ENCODE measurements around the gene LSP1.

The LSP1 gene

DNA sequence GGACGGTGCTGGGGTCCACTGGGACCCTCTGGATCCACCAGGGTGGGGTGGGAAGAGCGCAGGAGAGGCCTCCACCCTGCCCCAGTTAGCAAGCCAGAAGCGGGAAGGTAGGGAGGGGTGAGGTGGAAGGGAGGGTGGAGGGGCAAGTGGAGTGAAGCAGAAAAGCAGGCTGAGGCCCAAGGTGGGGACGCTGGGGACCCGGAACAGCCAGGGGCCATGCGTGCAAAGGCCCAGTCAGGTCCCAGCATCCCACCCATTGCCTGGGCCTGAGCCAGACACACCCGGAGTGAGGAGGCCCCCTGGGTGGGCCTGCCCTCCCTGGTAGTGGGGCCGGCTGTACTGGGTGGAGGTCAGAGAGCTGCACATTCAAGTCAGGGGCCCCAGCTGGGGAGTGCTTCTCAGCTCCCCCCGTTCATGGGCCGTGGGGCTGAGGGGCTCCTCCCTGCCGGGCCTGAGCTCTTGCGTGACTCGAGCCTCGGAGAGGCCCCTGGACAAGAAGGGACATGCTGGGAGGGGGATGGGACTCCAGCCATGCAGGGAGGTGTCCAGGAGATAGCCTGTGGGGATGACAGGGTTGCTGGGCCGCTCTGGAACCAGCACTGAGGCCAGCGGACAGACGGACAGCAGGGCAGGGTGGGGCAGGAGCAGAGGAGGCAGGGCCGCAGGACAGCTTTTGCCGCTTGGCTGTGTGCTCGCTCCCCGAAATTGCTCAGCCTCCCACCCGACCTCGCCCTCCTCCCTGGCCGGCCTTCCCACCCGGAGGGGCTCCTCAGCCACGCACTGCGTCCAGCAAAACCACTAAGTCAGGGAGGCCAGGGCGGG is 74.4 kb downstream of the LSP1 start:
- no peak for DNase-seq (ENCODE audit: low read depth, low spot score)

DNA sequence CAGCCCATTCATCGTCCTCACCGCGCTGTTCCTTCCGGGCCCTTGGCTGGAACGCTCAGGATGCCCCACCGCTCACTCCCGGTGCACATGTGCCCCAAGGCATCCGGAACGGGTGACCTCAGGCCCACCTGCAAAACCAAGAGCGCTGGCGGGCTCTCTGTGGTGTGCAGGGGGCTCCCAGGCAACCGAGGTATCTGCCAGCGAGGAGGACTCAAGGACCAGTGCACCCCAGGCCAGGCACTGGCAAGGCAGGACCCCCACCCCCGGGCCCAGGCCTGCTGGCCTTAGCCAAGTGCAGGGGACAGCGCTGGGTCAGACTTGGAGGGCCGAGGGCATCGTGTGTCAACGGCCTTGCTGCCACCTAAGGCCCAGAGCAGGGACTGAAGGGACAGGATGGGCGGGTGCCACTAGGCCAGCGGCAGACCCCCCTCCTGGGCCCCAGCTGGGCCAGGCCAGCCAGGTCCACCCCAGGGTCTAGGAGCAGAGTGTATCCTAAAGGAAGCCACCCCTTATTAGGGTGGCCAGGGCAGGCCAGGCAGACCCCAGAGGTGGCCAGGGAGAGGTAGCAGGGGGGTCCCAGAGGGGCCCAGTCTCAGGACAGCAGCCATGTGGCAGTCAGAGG is 75.1 kb downstream of the LSP1 start:
- DNase-seq (ENCODE audit: low read depth, low spot score): no peak

DNA sequence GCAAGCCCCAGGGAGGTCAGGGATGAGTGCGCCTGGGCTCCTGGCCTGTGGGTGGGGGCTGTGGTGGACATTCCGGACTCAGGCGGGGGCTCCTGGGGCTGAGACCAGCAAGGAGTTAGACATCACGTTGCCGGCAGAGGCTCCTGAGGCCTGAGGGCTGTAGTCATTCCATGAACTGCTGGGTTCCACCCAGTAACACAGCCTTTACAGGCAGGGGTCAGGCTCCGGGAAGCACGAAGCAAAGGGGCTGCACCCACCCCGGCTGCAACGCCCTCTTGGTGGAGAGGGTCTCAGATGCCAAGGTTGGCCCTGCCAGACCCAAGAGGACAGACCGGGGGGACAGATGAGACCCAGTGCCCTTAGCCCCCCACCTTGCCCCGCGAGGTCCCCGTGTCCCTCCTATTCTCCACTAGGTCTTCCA is 75.6 kb downstream of the LSP1 start:
- no peak for DNase-seq (ENCODE audit: low read depth, low spot score)

GRCh38 chr11:1928891-1929541 is 76.1 kb downstream of the LSP1 start:
- no peak for DNase-seq (ENCODE audit: low read depth, low spot score)

DNA sequence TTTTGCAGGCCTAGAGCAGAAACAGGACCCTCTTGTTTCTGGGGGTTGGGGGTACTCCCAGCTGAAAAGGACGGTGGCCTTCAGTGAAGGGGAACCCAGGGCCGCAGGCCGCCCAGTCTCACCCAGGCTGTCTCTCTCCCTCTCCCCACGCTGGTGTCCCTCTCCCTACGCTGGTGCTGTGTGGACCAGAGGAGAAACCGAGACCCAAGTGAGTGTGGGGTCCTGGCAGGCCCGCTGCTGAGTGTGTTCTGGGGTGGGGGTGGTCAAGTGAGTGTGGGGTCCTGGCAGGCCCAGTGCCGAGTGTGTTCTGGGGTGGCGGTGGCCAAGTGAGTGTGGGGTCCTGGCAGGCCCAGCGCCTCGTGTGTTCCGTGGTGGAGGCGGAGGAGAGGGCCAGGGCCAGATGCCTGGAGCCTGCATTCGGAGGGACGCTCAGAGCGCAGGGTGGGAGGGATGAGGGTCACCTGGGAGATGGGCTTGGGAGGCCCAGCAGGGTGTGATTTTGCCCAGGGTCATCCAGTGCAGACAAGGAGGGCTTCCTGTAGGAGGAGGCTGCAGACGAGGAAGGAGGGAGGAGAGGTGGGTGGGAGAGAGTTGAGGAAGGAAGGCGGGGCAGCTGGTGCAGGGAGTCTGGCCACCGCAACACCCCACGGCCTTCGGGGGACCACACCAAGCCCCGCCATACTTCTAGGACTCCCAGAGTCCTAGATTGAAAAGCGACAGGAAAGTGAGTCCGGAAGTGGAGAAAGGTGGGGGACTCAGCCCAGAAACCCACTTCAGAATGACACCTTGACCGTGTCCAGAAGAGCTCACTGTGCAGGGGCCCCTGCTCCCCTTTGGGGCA is 77.0 kb downstream of the LSP1 start:
- no peak for DNase-seq (ENCODE audit: low read depth, low spot score)

GRCh38 chr11:1930462-1930830 is 77.6 kb downstream of the LSP1 start:
- no peak for DNase-seq (ENCODE audit: low read depth, low spot score)

GRCh38 chr11:1931341-1932104 is 78.6 kb downstream of the LSP1 start:
- DNase-seq (ENCODE audit: low read depth, low spot score): no peak

DNA sequence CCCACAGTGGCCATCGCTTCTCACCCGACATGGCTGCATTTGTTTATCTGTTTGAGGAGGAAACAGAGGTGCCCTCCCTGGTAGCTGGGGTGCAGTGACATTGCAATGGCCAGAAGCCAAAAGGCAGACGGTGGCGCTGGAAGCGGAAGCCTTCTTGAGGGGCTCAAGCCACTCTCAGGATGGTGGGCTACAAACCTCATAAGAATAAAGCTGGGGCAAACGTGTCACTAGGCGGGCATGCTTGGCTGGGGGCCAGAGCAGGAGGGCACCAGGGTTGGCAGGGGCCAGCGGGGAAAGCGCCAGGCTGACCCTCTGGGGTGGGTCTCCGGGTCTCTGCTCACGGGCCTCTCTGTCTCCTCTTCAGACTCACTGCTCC is 79.2 kb downstream of the LSP1 start:
- no peak for DNase-seq (ENCODE audit: low read depth, low spot score)

DNA sequence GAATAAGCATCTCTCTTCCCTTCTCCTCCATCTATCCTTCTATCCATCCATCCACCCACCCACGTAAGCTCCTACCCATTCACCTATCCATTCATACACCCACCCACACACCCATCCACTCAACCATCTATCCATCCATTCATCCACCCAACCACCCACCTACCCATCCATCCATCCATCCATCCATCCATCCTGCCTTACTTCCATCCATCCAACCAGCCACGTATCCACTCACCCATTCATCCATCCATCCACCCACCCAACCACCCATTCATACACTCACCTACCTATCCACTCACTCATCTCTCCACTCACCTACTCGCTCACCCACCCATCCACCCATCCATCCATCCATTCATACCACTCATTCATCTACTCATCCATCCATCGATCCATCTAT is 79.8 kb downstream of the LSP1 start:
- DNase-seq (ENCODE audit: low read depth, low spot score): no peak

DNA sequence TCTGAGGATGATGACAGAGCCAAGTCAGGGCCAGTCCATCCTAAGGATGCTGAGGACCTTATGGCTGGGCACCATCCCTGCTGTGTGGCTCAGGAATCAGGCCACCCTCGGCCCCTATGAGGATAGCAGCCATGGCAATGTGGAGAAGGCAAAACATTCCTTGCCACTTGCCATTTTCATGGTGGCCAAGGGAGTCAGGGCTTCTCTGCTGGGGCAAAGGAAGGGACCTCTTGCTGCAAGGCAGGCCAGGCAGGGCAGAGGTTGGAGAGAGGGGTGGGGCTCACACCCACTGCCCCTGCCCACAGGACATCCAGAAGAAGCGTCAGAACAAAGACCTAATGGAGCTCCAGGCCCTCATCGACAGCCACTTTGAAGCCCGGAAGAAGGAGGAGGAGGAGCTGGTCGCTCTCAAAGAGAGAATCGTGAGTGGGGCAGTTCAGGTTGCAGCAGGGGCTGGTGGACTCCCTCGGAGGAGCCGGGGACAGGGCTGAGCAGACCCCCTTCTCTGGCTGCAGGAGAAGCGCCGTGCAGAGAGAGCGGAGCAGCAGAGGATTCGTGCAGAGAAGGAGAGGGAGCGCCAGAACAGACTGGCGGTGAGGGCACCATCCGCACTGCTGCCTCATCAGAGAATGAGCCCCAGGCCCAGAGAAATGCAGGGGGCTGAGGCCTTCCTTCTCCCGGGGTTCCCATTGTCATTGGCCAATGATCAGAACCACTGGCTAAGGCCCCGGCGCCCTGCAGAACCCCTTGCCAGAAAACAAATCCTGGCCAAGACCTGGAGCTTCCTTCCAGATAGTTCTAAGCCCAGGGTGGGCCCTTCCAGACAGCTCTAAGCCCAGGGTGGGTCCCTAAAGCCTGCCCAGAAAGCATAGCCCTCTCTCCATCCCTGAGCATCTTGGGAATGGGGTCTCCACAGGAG is 80.8 kb downstream of the LSP1 start:
- no peak for DNase-seq (ENCODE audit: low read depth, low spot score)

GRCh38 chr11:1934335-1935155 is 81.7 kb downstream of the LSP1 start:
- DNase-seq (ENCODE audit: low read depth, low spot score): no peak

- DNase-seq (ENCODE audit: low read depth, low spot score): no peak
Observed at GRCh38 chr11:1935156-1936071, 82.5 kb downstream of the LSP1 start.

DNA sequence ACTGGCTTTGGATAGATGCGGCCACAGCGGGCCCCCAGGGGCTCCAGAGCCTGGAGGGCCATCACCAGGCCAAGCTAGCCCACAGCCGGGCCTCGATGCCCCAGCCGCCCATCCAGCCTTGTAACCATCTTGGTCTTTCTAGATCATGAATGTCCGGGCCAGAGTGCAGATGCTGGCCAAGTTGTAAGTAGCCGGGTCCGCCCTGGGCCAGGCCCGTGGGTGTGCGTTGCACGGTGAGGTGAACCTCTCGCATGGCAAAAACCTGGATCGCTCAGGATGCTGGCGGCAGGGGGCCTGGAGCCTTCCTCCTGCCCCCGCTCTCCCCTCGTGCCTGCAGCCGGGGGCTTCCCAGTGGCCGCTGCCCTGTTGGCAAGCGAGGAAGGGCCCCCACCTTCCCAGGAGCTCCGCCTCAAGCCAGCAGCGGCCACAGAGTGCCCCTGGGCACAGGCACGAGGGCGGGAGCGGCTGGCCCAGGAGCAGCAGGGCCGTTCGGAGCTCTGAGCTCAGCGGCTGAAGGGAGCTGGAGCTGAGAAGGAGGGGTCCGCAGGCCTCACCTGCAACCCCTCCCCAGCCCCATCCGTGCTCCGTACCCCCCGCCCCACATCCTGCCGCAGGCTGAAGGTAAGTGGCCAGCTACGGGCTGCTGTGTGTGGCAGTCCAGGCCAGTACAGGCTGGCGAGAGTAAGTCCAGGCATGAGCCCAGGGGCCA is 83.3 kb downstream of the LSP1 start:
- DNase-seq (ENCODE audit: low read depth, low spot score): no peak

- DNase-seq (ENCODE audit: low read depth, low spot score): no peak
Observed at GRCh38 chr11:1936781-1937615, 84.1 kb downstream of the LSP1 start.

GRCh38 chr11:1937616-1938342 is 84.9 kb downstream of the LSP1 start:
- no peak for DNase-seq (ENCODE audit: low read depth, low spot score)

All from astrocyte of the hippocampus (primary cell).